Umbilical cord (tissue), 2 donors: ENCODE measurements around the gene LSG1. TPM values are rescaled to one million over a fixed set of nuclear protein-coding genes. Genes with fewer than 3 reads are reported as not detected.
A peak's percentile ranks its signal among the peaks of the same experiment; 100 is the strongest.
"Not testable (repeated sequence)": the region's sequence is repeated elsewhere in the genome, so short reads cannot be mapped to it uniquely, and the experiment has no call there.

Source experiments
- DNase-seq: peaks from one replicate; pipeline ENCODE4 v3.0.0-alpha.2; 2015; ENCODE audit warnings: low spot score
- total RNA-seq: library from RNA; depleted of rRNA; stranded (reverse); fragments of >200 nt; gene quantifications from one replicate; pipeline ENCODE4 v1.2.3, GENCODE V29; 2014; ENCODE audit warnings: low replicate concordance; ENCODE audit not compliant: insufficient read depth

LSG1 gene
- total RNA-seq, 1 donor from 2014 or later: 34.9 TPM

GRCh38 chr3:194618858-194619608 lies 53.0 kb downstream of the LSG1 start:
- DNase-seq: no peak

GRCh38 chr3:194617827-194618226 lies 54.2 kb downstream of the LSG1 start:
- no peak for DNase-seq

GRCh38 chr3:194617143-194617671 lies 54.8 kb downstream of the LSG1 start:
- DNase-seq: no peak

DNA sequence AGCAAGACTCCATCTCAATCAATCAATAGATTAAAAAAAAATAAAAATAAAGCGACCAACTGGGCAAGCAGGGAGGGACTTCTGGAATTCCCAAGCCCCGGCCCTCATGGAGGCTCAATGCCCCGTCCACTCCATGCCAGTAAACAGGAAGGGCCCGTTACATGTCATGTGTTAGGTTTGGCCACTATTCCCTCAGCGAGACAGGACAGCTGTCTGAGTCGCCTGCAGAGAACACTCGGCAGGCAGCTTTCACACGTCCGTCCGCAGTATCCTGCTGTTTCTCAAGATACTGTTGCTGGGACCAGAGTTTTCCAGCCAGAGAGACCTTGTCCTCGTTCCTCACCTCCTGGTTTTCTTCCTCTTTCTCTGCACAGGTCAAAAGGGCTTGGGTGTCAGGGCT lies 56.8 kb downstream of the LSG1 start:
- no peak for DNase-seq

GRCh38 chr3:194612221-194612620 lies 59.8 kb downstream of the LSG1 start:
- no peak for DNase-seq

DNA sequence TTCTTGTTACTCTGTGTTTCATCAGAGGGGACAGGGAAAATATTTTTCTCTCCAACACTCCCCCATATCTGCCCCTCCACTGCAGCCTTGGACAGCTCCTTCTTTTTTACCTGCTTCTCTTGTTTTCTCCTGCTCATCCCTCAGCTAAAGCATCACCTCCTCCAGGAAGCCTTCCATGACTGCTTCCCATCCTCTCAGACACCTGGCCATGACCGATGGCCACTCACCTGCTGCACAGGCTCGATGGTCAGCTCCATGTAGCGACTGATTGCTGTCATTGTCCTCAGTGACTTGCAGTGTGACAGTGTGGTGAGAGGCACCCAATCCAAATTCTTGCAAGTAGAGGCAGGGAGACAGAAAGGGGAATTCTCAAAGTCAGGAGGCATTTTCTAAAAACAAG lies 61.3 kb downstream of the LSG1 start:
- no peak for DNase-seq

DNA sequence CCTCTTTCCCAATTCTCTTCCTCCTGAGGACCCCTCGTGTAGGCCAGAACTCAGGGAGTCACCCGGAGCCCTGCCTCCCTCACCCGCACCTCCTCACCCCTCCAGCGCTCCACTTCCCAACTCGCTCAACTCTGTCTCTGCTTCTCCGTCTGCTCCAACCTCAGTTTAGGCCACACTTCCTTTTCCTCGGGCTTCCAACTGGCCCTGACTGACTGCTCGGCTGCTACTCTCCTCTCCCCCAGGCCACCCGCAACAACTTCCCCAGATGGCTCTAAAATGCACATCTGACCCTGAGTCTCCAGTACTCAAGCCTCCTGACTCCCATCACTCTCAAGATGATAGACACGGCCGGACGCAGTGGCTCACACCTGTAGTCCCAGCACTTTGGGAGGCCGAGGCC lies 62.4 kb downstream of the LSG1 start:
- DNase-seq: no peak

DNA sequence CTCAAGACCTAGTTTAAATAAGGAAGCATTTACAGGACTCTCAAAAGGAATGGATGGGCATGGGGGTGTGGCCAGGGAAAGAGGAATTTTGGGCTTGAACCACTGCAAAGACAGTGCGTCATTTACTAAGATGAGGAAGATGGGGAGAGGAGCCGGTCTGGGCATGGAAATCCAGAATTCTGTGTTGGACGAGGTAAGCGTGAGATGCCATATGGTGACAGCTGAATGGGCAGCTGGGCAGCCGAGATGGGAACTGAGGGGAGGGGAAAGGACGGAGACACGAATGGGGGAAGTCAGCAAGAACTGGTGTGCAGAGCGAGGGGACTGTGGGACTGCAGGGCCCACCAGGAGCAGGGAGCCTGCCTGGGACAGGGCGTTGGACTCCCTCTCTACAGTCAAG lies 63.0 kb downstream of the LSG1 start:
- no peak for DNase-seq

DNA sequence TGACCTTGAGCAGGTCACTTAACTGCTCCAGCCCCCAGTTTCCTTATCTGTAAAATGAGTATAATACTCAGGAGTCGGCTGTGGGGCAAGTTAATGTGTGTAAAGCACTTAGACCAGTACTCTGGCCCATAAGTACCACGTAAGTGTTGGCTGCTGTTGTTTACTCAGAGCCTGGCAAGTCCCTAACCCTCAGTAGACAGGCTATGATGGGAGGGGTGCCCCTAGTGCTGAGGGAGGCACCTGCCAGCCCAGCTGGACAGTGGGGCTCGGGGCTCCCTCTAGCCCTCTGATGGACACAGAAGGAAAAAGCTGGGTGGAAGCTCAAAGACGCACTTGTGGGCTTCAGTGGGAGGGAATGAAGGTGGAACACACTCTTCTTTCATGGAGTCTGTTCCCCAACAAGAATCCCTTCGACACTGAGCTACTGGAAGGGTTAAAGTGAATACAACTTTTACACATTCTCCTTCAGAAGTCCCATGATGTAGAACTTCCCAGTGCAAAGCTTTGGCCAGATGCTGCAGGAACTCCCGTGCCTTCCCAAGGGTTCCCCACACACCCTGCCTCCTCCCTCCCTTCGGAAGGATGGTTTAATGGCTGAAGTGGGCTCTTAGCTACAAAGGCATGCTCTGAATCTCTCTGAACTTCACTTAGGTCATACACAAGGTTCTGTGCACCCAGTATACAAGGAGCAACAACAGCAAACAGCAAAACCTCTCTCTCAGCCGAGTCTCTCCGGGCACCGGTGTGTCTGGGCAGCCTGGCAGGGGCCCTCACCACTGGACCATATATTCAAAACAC lies 64.2 kb downstream of the LSG1 start:
- no peak for DNase-seq

- DNase-seq: no peak
Measured at GRCh38 chr3:194606941-194607340, 65.0 kb downstream of the LSG1 start.

GRCh38 chr3:194606163-194606562 lies 65.8 kb downstream of the LSG1 start:
- DNase-seq: no peak

- DNase-seq: not testable (repeated sequence)
Measured at GRCh38 chr3:194605314-194605713, 66.7 kb downstream of the LSG1 start.

DNA sequence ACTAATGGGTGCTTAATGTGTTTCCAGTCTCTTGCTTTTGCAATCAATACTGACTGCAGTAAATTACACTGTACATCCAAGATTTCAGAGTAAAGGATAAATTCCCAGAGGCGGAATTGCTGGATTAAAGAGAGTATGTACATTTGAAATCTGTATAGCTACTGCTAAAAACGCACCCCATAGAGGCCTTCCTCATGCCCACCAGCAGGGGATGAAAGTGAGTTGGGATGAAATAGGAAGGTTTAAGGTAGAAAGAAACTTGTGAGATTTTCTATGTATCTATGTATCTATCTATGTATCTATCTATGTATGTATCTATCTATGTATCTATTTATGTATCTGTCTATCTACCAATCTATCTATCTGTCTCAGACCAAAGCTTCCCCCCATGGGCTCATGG lies 67.2 kb downstream of the LSG1 start:
- DNase-seq: no peak

DNA sequence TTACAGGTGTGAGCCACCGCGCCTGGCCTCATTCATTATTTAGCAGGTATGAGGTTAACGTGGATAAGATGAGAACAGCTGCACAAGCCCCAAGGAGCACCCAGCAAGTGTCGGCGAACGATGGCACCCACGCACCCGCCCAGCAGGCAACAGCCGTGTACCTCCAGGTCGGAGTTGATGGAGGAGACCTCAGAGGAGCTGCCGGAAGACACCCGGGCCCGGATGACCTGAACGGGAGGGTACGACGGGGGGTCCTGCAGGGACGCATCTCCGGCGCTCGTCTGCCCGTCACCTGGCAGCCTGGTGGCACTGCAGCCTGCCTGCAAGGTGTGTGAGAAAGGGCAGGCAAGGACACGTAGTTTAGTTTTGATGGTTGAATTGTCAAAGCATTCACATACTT lies 67.9 kb downstream of the LSG1 start:
- no peak for DNase-seq

DNA sequence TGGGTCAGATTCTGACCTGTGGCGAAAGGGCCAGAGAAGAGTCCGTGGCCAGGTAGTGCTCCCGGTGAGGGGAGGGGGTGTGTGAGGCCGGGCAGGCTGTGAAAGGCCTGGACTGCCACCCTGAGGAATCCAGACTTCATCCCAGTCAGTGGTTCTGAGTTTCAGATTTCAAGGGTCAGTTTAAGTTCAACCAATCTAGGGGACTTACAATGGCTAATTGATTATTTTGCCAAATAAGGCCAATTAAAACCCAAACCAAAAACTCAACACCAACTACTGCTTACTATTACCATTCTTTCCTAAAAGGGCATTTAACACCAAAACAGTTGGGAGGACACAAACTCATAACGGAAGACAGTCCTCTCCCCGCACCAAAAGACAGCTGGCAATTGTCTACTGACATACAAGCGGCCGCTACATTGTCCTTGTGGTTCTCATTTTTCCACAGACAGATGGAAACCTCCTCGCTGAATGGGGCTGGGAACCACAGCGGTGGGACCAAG lies 69.3 kb downstream of the LSG1 start:
- DNase-seq: no peak

- DNase-seq: no peak
Measured at GRCh38 chr3:194598771-194599557, 73.0 kb downstream of the LSG1 start.

- DNase-seq: no peak
Measured at GRCh38 chr3:194596906-194597305, 75.1 kb downstream of the LSG1 start.

DNA sequence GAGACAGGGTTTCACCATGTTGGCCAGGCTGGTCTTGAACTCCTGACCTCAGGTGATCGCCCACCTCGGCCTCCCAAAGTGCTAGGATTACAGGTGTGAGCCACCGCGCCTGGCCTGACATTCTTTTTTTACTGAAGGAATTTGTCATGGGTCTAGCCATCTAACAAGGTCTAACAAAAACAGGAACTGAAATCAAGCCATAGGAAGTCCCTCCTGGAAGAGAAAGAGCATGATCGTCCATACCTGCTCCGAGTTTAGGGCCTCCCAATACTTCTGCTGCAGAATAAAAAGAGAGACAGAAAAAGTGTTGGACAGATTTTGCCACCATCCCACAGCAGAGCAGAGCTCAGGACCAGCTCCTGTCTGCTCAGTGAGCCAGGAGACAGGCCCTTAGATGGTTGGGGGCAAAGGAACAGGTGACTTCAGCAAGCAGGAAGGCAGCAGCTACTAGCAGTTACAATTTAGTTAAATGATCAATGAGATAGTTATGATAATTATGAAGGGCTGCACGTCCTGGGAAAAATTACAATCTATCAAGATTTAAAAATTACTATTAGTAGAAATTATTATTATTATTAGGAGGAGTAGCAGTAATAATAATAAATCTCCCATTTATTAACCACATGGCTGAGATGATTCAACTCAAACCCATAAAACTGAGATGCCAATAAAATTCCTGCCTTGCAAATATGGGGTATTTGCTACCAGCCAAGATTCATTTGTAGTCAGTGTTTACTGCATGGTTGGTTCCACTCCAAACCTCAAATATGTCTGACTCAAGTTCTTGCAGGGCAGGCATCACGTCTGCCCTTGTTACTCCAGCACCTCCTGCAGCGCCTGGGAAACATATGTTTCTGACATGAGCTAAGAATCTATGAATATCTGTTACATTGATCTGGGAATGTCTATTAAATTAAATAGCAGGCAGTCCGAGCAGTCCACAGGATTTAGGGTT lies 78.9 kb downstream of the LSG1 start:
- peak; percentile 95 for DNase-seq
